ENCODE measurements around the gene ZBTB7C.

ZBTB7C gene

GRCh38 chr18:48116017-48116416, 293.2 kb downstream of the ZBTB7C start:
- no peak for DNase-seq (ENCODE audit: low spot score)

- no peak for DNase-seq (ENCODE audit: low spot score)
Observed at GRCh38 chr18:48113691-48114090, 295.5 kb downstream of the ZBTB7C start.

- DNase-seq (ENCODE audit: low spot score), result no peak
Observed at GRCh38 chr18:48111587-48111986, 297.6 kb downstream of the ZBTB7C start.

DNA sequence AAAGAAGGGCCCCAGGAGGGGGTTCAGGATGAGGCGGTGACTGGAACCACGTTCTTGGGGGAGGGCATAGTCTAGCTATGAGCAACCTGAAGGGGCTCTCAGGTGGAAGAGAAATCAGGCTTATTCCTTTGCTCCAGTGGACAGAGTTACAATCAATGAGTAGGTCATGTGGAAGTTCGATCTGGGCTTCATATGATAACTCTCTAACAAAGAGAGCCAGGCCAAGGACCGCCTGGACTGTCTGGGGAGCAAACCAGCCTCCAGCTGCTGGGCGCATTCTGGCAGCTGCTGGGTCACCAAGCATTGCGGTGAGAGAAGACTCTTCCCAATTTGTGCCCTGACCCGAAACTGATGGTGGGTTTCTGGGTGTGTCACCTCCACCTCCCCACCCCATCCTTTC, 298.4 kb downstream of the ZBTB7C start:
- DNase-seq (ENCODE audit: low spot score), result no peak

- DNase-seq (ENCODE audit: low spot score), result no peak
Observed at GRCh38 chr18:48109961-48110493, 299.2 kb downstream of the ZBTB7C start.

DNA sequence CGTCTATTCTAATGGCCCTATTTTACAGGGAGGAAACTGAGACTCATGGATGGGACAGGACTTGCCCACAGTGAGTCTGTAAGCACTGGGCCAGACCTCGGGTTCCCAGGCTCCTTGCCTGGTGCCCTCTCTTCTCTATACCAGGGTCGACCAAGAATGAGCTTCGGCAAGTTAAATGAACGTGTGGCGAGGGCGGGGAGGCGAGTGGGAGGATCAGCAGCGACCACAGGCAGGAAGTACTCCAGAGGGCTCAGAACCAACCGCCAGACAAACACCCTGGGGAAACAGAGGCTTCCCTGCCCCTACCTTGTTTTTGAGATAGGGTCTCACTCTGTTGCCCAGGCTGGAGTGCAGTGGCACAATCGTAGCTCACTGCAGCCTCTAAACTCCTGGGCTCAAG, 301.0 kb downstream of the ZBTB7C start:
- DNase-seq (ENCODE audit: low spot score), result no peak

GRCh38 chr18:48106976-48107781, 302.0 kb downstream of the ZBTB7C start:
- DNase-seq (ENCODE audit: low spot score), result no peak

DNA sequence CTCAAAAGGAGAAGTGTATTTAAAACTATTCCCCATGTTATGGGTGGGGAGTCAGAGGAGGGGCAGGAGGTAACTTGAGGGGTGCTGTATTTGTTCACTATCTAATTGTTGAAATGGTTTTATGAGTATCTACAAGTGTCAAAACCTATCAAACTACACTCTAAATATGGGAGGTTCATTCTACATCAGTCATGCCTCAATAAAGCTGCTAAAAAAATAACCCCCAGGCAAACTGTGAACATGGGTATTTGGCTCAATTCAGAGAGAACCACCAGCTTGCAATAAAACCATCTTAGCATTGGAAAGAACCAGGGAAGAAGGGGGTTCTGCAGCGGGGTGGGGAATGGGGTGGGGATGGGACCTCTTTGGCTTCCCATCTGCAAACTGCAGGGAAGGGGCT, 302.7 kb downstream of the ZBTB7C start:
- no peak for DNase-seq (ENCODE audit: low spot score)

DNA sequence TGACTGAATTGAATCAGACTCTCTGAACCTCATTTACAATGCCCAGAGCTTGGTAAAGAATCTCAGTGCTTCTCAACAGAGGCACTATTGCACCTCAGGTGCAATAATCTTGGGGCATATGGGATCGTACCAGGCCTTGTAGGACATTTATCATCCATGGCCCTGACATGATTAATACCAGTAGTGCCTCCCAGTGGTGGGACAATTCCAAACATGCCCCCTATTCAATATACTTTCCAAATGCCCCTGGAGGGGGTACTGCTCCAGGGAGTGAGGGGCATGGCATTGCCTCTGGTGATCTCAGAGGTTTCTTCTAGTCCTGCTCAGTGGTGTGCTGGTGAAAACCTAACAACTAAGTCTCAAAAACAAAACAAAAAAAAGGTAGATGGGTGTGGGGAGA, 303.9 kb downstream of the ZBTB7C start:
- DNase-seq (ENCODE audit: low spot score), result no peak

DNA sequence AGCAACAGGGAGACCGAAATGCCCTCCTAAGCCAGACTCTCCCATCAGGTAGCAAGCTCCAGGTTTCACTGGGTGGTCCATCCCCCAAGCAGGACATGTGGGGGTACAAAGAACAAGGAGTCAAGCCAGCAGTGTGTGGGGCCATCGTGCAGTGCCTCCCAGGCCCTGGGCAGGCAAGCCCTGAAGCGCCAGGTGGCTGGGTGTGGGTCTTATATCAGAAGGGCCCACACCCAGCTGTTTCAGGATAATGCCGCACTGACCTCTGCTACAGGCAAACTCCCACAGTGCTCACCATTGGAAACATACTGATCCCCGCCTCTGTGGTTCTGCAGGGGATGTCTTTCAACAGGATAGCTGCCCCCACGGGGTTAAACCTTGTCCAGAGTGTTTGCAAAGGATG, 304.5 kb downstream of the ZBTB7C start:
- no peak for DNase-seq (ENCODE audit: low spot score)

DNA sequence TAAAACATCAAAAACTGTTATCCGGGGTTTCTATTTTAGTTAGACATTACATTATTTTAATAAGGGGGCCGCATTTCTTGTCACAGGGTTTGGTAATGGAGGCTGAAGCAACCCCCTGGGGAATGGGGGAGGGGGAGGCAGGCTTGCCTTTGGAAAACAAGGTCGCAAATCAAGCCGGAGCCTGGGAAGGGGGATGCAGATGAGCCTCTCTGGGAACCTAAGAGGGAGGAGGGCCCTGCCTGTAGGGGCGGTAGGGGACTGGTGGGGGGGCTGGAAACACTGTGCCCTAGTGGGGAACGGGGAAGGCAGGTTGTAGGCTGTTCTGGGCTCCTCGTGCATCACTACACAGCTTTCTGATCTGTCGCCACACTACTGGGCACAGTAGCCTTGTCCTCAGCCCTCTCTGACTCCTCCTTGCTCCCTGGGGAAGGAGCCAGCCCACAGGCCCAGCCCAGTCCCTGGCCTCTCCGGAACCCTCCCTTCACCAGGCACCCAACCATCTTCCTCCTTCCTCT, 308.5 kb downstream of the ZBTB7C start:
- no peak for DNase-seq (ENCODE audit: low spot score)

- DNase-seq (ENCODE audit: low spot score), result no peak
Observed at GRCh38 chr18:48100165-48100575, 309.0 kb downstream of the ZBTB7C start.

GRCh38 chr18:48099481-48100164, 309.6 kb downstream of the ZBTB7C start:
- DNase-seq (ENCODE audit: low spot score), result no peak

DNA sequence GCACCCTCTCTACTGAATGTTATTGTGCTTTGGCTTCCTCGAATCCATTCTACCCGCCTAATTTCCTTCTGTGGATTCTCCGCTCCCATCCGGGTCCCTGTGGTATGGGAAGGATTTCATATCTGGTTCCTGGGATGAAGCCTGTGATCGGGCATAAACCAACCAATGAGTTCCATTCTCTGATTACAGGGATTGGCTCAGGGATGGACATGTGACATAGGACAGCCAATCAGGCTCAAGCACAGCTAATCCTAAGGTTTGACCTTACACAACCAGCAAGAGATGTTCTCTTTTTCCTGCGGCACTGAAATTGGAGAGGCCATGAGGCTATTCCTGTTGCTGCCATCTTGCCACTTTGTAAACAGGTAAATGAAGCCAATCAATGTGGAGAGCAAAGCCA, 310.6 kb downstream of the ZBTB7C start:
- DNase-seq (ENCODE audit: low spot score), result no peak

DNA sequence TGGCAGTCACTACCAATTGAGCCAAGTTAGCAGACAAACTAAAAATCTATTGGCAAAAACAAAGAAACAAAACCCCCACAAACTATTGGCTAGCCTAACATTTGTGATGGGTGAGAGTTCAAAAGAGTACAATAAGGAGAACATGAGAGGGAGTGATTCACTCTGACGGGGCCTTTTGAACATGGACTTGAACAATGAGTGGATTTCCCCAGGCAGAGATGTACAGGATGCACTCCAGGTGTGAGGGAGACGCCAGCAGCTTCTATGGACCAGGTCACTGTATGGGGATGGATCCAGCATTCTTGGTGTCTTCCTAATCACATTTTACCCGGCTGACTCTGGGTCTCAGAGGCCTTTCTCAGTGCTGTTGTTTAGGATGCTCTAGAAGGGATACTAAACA, 311.2 kb downstream of the ZBTB7C start:
- no peak for DNase-seq (ENCODE audit: low spot score)

DNA sequence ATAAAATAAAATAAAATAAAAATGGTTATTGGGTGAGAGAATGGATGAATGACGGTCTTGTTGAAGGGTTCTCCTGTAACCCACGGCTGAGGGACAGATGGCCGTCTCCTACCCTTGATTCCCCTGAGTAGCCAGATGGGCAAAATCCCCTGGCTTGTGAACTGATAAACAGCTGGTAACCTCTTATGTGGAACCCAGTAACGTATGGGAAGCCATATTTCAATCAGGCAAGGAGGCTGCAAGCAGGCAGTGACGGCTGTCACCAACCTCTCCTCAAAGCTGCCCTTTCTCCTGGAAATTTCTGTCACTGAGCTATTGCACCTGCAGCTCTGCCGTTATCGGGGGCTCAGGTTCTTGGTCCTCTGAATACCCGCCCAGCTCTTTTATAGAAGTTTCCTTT, 313.5 kb downstream of the ZBTB7C start:
- DNase-seq (ENCODE audit: low spot score), result no peak

DNA sequence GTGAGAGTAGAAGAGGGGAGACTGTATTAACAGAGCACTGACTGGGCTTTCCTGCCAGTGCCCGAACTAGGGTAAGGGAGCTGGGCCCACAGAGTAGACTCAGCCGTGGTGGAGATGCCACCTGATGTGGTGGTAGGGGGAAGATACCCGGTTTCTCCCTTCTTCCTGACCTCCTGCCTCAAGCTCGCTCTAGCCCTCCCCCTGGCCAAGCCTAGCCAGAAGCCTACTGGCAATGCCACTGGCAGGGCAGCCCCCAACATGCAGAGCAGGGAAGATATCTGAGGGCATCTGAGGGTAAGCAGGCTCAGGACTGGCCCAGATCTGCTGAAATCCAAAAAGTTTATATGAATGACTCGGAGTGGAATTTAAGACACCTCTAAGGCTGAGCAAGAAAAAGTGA, 316.1 kb downstream of the ZBTB7C start:
- DNase-seq (ENCODE audit: low spot score), result no peak

GRCh38 chr18:48091869-48092497, 317.2 kb downstream of the ZBTB7C start:
- DNase-seq (ENCODE audit: low spot score), result no peak

- no peak for DNase-seq (ENCODE audit: low spot score)
Observed at GRCh38 chr18:48090702-48091101, 318.5 kb downstream of the ZBTB7C start.

DNA sequence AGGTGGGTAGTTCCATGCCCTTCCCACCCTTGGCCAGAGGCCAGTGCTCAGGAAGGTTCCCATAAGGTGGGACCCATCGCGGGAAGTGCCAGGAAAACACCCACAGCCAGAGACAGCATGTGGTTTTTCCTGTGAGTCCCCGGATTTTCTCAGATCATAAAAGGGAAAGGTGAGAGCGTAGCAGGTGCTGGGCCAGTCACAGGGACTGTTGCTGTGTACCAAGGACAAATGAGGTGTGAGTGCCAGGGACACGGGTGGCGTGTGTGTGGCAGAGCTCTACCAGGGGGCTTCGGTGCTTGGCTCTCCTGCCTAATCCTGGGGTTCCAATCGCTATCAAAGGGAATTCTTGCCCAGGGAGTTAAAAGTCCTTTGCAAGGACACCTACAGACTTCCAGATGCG, 319.2 kb downstream of the ZBTB7C start:
- no peak for DNase-seq (ENCODE audit: low spot score)

DNA sequence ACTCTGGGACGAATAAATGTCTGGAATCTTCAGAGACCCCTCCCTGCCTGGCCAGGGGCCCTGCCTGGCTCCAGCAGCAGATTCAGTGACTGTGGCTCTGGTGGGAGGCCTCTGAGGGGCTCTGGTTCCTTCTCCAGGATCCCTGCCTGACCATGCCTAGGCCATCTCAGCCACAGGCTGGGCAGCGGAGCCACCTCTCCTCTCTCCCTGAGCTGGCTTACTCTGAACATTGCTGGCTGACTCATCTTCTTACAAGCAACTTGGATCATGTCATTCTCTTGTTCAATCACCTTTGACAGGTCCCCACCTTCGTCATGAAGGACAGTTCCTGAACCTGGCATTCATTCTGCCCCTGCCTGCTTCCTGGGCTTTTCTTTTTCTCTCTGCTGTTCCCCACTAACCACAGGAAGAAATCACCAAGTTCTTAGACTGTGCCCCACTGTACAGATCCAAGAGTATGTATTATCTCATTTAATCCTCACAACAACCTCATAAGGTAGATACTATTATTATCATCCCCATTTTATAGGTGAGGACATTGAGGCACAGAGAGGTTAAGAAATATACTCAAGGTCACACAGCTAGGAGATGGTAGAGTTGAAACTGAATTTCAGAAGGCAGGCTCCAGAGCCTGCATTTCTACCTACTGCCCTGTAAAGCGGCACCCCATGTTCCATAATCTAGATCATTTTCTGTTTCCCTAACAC, 323.2 kb downstream of the ZBTB7C start:
- no peak for DNase-seq (ENCODE audit: low spot score)

DNA sequence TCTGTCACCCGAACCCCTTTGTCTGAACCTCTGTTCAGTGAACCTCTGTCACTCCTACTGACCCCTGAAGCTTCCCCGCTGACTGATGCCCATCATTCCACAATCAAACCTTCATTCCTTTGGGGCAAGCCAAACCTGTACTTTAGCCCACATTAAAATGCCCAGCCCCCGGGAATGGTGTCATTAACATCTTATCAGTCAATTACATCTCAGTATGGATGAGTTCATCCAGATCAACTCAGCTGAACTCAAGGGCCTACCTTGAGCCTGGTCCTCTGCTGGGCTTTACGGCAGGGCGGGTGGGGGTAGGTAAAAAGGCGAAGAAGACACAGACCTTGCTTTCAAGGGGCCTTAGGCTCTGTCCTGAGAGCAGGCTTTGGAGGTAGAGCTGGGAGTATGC, 324.3 kb downstream of the ZBTB7C start:
- DNase-seq (ENCODE audit: low spot score), result no peak

Measured in Ammon's horn (tissue), 1 donor.